Stimulated activated CD8-positive, alpha-beta memory T cell treated with anti-CD3 and anti-CD28 coated beads, Interleukin-12 subunit alpha, Interleukin-12 subunit beta, amount 100 ng/mL, for 1 hour (primary cell): ENCODE measurements around the gene NOC2L.
"Not testable (repeated sequence)": the region's sequence is repeated elsewhere in the genome, so short reads cannot be mapped to it uniquely, and the experiment has no call there.

Experiments
- DNase-seq: peaks from one replicate; pipeline ENCODE4 v3.0.0-alpha.2; 2020; ENCODE audit warnings: low read depth

NOC2L gene

GRCh38 chr1:958823-959730, at the start of gene NOC2L:
Gene NOC2L (minus strand): TSS chr1:959256. CDS start chr1:959240, 16 bp downstream.
- DNase-seq, result peak; percentile 94

DNA sequence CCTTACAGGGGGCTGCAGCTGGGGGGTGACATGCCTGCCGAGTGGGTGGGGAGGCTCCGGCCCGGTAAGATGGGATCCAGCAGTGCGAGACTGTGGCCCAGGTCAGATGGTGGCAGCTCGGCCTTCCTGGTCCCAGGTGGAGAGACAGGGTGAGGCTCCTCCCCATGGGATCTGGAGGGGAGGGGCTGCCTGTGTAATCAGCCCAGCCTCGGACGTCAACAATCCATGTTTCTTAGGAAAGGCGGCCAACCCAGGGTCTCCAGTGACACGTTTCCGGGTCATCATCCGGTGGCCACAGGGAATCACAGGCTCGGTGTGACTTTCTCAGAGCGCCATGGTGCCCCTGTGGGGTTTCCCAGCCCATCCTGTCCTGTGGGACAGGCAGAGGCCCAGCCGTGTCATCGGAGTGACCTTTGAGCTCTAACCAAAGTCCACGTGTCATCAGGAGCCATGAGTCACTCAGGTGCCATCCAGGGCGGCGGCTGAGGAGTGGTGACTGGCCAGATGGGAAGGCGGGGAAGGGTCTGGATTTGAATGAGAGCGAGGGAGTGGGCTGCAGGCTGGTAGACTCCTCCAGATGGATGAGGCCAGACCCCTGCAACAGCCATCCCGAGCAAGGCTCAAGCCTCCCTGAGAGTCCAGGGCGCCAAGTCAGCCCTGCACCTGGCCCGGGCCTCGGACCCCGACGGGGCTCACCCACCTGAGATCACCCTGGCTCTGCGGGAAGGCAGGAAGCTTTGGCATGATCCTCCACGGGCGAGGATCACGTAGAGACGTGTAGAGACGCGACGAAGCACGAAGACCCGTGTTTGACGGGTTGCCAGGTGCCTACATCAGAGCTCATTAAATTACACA, 47.5 kb upstream of the NOC2L start:
- no peak for DNase-seq

- DNase-seq, result no peak
Measured at GRCh38 chr1:1005774-1006304, 46.8 kb upstream of the NOC2L start.

GRCh38 chr1:1004780-1005697, 46.0 kb upstream of the NOC2L start:
- DNase-seq, result no peak

- no peak for DNase-seq
Measured at GRCh38 chr1:1004420-1004779, 45.3 kb upstream of the NOC2L start.

DNA sequence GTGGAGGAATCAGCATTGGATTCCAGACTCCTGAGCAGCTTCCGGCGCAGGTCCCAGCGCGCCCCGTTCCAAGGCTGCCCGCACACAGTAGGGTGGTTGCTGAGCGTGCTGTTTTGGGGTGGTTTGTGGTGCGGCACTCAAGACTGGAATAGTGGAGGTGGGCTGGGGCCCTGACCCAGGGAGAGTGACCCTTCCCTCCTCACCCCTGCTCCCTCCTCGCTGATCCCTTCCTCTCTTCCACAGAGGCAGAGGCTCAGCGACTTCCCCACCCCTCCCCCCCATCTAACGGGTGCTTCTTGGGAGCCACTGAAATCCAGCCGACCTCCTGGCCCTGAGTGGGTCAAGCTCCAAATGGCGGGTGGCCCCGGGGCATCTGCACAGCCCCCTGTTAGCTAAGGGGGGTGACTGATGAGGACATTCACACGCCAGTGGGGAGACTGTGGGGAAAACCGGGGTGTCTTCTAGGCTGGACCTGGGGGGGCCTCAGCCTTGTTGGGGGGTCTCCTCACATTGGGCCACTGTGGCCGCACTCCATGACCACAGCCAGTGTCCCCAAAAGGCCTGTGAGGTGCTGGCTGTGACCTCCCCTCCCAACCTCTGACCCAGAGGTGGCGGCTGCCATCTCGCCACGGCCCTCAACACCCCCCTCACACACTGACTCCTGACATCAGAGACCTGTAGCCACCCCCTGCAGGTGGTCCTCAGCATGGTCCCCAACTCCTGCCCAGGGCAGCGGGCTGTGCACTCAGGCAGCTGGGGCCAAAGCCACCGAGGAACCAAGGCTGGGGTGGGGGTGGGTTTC, 44.8 kb upstream of the NOC2L start:
- DNase-seq, result no peak

GRCh38 chr1:1001057-1001783, 42.2 kb upstream of the NOC2L start:
- DNase-seq, result no peak

DNA sequence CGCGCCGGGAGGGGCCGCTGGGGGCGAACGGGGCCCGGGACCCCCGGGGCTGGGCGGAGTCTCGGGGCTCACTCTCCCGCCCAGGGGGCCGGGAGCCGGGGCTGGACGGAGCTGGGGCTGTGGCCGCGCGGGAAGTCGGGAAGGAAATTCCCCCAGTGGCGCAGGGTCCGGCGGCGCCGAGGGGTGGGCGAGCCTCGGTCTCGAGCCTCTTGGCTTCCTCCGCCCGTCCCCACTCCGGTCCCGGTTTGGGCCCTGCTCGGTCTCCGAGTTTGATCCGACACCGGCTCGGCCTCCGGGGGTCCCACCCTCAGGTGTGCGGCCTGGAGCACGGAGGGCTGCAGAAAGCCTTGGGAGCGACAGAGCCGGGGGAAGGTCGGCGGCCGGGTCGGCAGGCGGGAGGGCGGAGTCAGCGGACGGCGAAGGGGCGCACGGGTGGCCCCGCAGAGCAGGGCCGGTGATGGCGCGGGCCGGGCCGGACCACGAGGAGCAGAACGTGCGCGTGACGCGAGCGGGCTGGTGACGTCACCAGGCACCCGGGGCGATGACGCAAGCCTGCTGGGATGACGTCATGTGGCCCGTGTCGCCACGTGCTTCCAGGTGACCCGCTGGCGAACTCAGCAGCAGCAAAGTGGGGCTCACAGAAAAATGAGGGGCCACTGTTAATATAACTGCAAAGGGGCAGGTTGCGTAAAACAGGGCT, 41.5 kb upstream of the NOC2L start:
- DNase-seq, result no peak

DNA sequence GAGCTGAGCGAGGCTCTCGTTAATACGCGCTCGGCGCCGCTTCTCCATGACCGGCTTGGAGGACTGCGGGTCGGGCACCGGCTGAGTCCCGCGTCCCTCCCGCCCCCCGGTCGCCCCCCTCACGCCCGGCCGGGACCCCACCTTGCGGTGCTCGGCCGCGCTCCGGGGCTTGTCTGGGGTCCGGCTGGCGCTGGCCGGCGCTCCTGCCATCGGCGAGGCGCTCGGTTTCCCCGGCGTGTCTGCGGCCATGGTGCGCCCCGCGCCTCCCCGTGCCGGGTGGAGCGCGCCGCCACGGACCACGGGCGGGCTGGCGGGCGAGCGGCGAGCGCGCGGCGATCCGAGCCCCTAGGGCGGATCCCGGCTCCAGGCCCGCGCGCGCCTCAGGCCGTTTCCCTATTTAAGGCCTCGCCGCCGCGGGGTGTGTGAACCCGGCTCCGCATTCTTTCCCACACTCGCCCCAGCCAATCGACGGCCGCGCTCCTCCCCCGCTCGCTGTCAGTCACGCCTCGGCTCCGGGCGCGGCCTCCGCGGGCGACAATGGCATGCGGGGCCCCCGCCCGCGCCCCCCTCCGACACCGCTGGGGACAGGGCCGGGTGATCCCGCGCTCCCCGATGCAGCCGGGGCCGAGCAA, 40.8 kb upstream of the NOC2L start, which contains the start of gene HES4:
HES4 (minus strand) TSS at position 373 of the 632 bp plus-strand sequence; CDS start at position 249, 124 bp downstream.
- no peak for DNase-seq

GRCh38 chr1:998995-999724, 40.1 kb upstream of the NOC2L start:
- no peak for DNase-seq

DNA sequence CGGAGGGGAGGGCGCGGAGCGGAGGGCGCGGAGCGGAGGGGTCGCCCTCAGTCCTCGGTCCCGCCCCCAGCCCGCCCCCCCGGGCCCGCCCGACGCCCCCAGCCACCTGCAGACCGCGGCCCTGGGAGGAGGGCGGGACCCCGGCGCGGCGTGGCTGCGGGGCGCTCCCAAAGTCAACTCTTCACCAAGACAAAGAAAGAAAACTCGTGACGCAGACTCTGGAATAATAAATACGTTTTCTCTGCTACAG, 39.6 kb upstream of the NOC2L start:
- DNase-seq, result no peak

DNA sequence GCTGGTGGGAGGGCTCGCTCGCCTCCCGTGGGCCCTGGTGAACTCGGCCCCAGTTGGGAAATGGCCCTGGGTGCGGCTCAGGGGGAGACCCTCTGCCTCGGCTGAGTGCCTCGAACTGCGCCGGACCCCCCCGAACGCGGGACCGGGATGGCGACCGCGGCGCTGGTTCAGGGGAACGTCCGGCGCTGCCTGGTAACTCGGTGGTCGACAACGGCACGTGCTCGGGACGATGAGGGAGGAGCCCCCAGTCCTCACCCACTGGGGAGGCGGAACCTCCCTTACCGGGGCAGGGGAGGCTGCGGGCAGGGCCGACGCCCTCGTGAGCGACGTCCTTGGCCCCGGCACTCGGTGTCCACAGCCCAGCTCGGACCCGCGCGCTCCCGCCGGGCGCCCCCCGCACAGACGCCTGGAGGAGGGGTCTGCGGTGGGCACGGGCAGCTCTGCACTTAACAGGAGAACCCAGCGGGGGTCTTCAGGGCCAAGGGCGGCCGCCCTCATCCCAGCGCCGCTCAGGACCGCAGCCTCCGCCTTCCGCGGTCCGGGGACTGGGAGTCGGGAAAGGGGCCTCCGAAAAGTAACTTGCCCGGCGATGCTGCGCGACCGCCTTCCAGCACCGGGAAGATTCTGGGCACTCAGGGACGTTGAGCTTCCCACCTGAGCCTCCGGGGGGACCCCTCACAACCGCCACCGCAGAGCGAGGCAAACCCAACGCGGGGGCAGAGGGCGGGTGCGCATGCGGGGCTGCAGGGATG, 39.1 kb upstream of the NOC2L start:
- DNase-seq, result no peak

DNA sequence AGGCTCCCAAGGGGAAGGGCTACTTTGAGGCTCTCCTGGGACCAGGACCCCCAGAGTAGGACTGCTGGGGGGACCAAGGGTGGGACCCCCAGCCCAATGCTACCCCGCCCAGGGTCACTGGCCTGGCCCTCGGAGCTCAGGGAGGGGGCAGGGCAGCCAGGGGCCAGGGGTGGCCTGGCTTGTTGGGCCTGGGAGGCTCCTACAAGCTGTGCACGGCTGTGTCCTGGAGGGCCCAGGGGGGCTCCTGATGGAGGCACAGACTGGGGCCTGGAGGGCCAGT, 38.6 kb upstream of the NOC2L start:
- DNase-seq, result no peak

DNA sequence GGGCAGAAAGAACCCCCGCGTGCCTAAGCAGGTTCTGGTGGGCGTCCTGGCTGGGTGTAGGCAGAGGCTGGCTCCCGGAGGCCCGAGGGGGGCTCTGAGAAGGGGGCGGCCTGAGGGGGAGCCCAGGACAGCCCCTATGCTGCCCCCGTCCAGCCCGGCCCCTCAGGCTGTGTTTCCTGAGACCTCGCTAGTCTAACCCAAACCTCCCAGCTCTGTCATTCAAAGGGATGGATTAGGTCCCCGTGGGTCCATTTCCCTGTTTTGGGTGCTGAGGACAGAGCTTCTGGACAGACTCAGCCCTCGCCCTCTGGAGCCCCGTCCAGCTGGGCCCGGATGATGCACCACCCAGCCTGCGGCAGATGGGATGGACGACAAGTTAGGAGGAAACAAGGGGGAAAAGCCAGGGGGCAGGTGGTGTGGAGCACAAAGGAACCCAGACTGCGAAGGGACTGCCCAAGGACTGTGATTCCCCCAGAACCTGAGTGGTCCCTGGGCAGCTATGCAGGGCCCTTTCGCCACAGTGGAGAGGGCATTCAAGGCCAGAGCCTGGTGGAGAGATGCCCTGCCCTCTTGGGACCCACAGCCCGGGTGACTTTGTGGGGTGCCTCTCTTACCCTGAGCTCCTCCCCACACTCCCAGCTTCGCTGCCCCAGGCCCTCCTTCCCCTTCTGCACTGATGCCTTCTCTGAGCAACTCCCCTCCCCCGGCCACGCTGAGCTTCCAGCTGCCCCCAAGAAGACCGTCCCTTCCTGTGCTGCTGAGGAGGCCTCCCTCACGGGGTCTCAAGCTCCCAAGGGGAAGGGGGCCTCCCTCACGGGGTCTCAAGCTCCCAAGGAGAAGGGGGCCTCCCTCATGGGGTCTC, 38.0 kb upstream of the NOC2L start:
- no peak for DNase-seq

GRCh38 chr1:995665-996633, 36.9 kb upstream of the NOC2L start:
- DNase-seq, result no peak

DNA sequence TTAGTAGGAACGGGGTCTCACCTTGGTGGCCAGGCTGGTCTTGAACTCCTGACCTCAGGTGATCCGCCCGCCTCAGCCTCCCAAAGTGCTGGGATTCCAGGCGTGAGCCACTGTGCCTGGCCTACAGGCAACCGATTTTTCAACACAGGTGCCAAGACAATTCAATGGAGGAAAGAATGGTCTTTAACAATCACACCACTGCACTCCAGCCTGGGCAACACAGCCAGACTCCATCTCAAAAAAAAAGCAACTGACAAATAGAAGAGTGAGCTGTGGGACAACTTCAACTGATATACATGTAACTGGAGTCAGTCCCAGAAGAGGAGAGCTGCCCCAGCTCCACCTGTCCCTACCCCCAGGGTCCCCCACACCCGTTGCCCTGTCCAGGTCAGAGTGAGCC, 35.5 kb upstream of the NOC2L start:
- not testable (repeated sequence) for DNase-seq
